ENCODE measurements around the gene KIF19. TPM values are rescaled to one million over a fixed set of nuclear protein-coding genes. Genes with fewer than 3 reads are reported as not detected.

Gene KIF19
- total RNA-seq, 2 experiments from 2014 or later = 0.81 to 1.1 TPM

- no peaks in the 10 kb centered on the region for H3K36me3 ChIP-seq (ENCODE audit: insufficient read depth, low read length)
- no peak for DNase-seq
- H3K27me3 ChIP-seq (ENCODE audit: control insufficient read depth in 1 of 2, insufficient read depth in 2 of 2, low read length in 2 of 2) = peaks cover 0 to 2% of the 10 kb centered on the region in 2 experiments
- no peaks in the 10 kb centered on the region for H3K9me3 ChIP-seq (ENCODE audit: control insufficient read depth in 1 of 2, insufficient read depth in 1 of 2, low read length in 2 of 2)
- intact Hi-C loops (cut with DNase I, micrococcal nuclease) = no loop called here
- no peak overlapping the region for H3K4me3 ChIP-seq (ENCODE audit: low read length)
- Mint-ChIP-seq H3K27ac (no peak overlapping the region), H3K36me3 (ENCODE audit: low read depth) (no peaks in the 10 kb centered on the region), H3K27me3 (peaks cover 4% of the 10 kb centered on the region), H3K4me1 (ENCODE audit: low read depth) (no peaks in the 10 kb centered on the region), H3K9me3 (no peaks in the 10 kb centered on the region), H3K4me3 (no peak overlapping the region)
- ATAC-seq (ENCODE audit: poor library complexity) = no peak
- H3K27ac ChIP-seq (ENCODE audit: low read depth in 1 of 2, low read length in 2 of 2) = no peak overlapping the region
- CTCF ChIA-PET = no interaction called here
- H3K4me1 ChIP-seq (ENCODE audit: insufficient read depth, low read length) = no peaks in the 10 kb centered on the region
- POLR2A ChIA-PET = no interaction called here
- TF ChIP-seq, protein P1, sequence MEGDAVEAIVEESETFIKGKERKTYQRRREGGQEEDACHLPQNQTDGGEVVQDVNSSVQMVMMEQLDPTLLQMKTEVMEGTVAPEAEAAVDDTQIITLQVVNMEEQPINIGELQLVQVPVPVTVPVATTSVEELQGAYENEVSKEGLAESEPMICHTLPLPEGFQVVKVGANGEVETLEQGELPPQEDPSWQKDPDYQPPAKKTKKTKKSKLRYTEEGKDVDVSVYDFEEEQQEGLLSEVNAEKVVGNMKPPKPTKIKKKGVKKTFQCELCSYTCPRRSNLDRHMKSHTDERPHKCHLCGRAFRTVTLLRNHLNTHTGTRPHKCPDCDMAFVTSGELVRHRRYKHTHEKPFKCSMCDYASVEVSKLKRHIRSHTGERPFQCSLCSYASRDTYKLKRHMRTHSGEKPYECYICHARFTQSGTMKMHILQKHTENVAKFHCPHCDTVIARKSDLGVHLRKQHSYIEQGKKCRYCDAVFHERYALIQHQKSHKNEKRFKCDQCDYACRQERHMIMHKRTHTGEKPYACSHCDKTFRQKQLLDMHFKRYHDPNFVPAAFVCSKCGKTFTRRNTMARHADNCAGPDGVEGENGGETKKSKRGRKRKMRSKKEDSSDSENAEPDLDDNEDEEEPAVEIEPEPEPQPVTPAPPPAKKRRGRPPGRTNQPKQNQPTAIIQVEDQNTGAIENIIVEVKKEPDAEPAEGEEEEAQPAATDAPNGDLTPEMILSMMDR (IDR thresholded peaks at IDR 0.05) = no peak
Measured at GRCh38 chr17:74339537-74340195, 13.6 kb downstream of the KIF19 start.

- H3K9me3 Mint-ChIP-seq = no peaks in the 10 kb centered on the region
- ATAC-seq (ENCODE audit: poor library complexity) (no peak), DNase-seq (no peak)
- Histone ChIP-seq H3K27me3 (ENCODE audit: control insufficient read depth in 1 of 2, insufficient read depth in 2 of 2, low read length in 2 of 2) (peaks cover 0 to 2% of the 10 kb centered on the region in 2 experiments), H3K27ac (ENCODE audit: low read depth in 1 of 2, low read length in 2 of 2) (no peak overlapping the region), H3K36me3 (ENCODE audit: insufficient read depth, low read length) (no peaks in the 10 kb centered on the region), H3K9me3 (ENCODE audit: control insufficient read depth in 1 of 2, insufficient read depth in 1 of 2, low read length in 2 of 2) (no peaks in the 10 kb centered on the region), H3K4me1 (ENCODE audit: insufficient read depth, low read length) (no peaks in the 10 kb centered on the region), H3K4me3 (ENCODE audit: low read length) (no peak overlapping the region)
- H3K27me3 Mint-ChIP-seq = peaks cover 4% of the 10 kb centered on the region
- TF ChIP-seq, protein P1 (IDR thresholded peaks at IDR 0.05) = no peak
- CTCF ChIA-PET = no interaction called here
- no peak overlapping the region for H3K4me3 Mint-ChIP-seq
- POLR2A ChIA-PET = no interaction called here
- no peaks in the 10 kb centered on the region for H3K4me1 Mint-ChIP-seq (ENCODE audit: low read depth)
- H3K27ac Mint-ChIP-seq = no peak overlapping the region
- intact Hi-C loops (cut with DNase I, micrococcal nuclease) = no loop called here
- H3K36me3 Mint-ChIP-seq (ENCODE audit: low read depth) = no peaks in the 10 kb centered on the region
Measured at GRCh38 chr17:74340470-74341023, 14.5 kb downstream of the KIF19 start.

DNA sequence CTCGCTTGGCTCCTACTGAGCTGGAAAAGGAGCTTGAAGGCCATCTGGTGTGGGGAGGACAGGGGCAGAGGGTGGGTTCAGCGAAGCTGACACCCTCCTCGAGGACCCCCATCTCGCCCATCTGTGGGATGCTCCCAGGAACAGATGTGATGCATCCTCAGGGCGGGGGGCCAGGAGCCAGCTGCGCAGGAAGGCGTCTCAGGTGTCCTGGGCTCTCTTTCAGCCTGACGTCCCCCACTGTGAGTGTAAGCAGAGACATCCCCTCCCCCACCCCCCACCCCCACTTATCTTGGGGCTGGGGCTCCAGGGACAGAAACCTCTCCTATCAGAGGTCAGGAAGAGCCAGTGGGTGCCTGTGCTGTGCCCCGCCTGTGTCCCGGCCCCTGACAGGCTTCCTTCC, 16.2 kb downstream of the KIF19 start:
- CTCF ChIA-PET = no interaction called here
- no peak overlapping the region for H3K27ac Mint-ChIP-seq
- intact Hi-C loops (cut with DNase I, micrococcal nuclease) = no loop called here
- no peaks in the 10 kb centered on the region for H3K9me3 ChIP-seq (ENCODE audit: control insufficient read depth in 1 of 2, insufficient read depth in 1 of 2, low read length in 2 of 2)
- TF ChIP-seq, protein P1 (IDR thresholded peaks at IDR 0.05) = no peak
- peaks cover 0 to 2% of the 10 kb centered on the region in 2 experiments for H3K27me3 ChIP-seq (ENCODE audit: control insufficient read depth in 1 of 2, insufficient read depth in 2 of 2, low read length in 2 of 2)
- H3K4me1 ChIP-seq (ENCODE audit: insufficient read depth, low read length) = no peaks in the 10 kb centered on the region
- POLR2A ChIA-PET = no interaction called here
- H3K4me3 Mint-ChIP-seq = no peak overlapping the region
- no peak overlapping the region for H3K27ac ChIP-seq (ENCODE audit: low read depth in 1 of 2, low read length in 2 of 2)
- DNase-seq (no peak), ATAC-seq (ENCODE audit: poor library complexity) (no peak)
- no peaks in the 10 kb centered on the region for H3K27me3 Mint-ChIP-seq
- H3K36me3 ChIP-seq (ENCODE audit: insufficient read depth, low read length) = no peaks in the 10 kb centered on the region
- H3K4me1 Mint-ChIP-seq (ENCODE audit: low read depth) = no peaks in the 10 kb centered on the region
- H3K9me3 Mint-ChIP-seq = no peaks in the 10 kb centered on the region
- no peaks in the 10 kb centered on the region for H3K36me3 Mint-ChIP-seq (ENCODE audit: low read depth)
- no peak overlapping the region for H3K4me3 ChIP-seq (ENCODE audit: low read length)
